DOHH2 (cell line): ENCODE data around the gene ALDH4A1.

Source experiments
- CTCF ChIP-seq: fragments of 200-600 bp; sonication (generic); IDR thresholded peaks from one replicate; pipeline ENCODE4 v1.5.1; 2014; ENCODE audit warnings: antibody characterized with exemption, mild to moderate bottlenecking, low read depth, low read length; ENCODE audit not compliant: poor library complexity, severe bottlenecking
- EZH2phosphoT487 ChIP-seq: fragments of 200-600 bp; sonication (generic); IDR thresholded peaks from 2 replicates; pipeline ENCODE4 v1.6.1; 2017; ENCODE audit warnings: borderline replicate concordance, mild to moderate bottlenecking, antibody characterized with exemption, low read length, moderate library complexity, mixed read lengths

- no peak for TF ChIP-seq CTCF
- no peak for TF ChIP-seq EZH2phosphoT487
Measured at GRCh38 chr1:18923756-18924211, 21.4 kb upstream of the ALDH4A1 start.
